HEK293 (cell line): ENCODE measurements around the gene TMEM138.

ENCODE experiments used
- BCL11A ChIP-seq: fragments of 450-650 bp; formaldehyde crosslinking; IDR thresholded peaks from 2 replicates; pipeline ENCODE4 v1.5.1; 2016; ENCODE audit warnings: low read depth, missing biosample characterization, missing genetic modification characterization
- TCF7L2 ChIP-seq: IDR thresholded peaks from 2 replicates; pipeline ENCODE4 v1.6.1; 2011; ENCODE audit warnings: low read depth, mild to moderate bottlenecking, inconsistent platforms, low read length, moderate library complexity, borderline replicate concordance
- ZBTB1 ChIP-seq: fragments of 450-650 bp; formaldehyde crosslinking; IDR thresholded peaks from 2 replicates; pipeline ENCODE4 v1.5.1; 2016; ENCODE audit warnings: missing biosample characterization, missing genetic modification characterization
- ZNF274 ChIP-seq, 2 experiments: fragments of 200-500 bp in 1 of 2; fragments of 450-650 bp in 1 of 2; sonication (Bioruptor generic) in 1 of 2; formaldehyde crosslinking in 1 of 2; IDR thresholded peaks; 2 replicates each; pipeline versions ENCODE4 v1.5.1 to v1.6.1; 2014 to 2016; ENCODE audit warnings: borderline replicate concordance in 1 of 2, inconsistent platforms in 1 of 2, low read length in 1 of 2, missing biosample characterization in 1 of 2, missing genetic modification characterization in 1 of 2
- ZNF510 ChIP-seq: fragments of 450-650 bp; formaldehyde crosslinking; IDR thresholded peaks from 2 replicates; pipeline ENCODE4 v1.5.1; 2018; ENCODE audit warnings: mild to moderate bottlenecking, missing genetic modification characterization, missing biosample characterization; ENCODE audit not compliant: insufficient replicate concordance
- ZNF621 ChIP-seq: fragments of 450-650 bp; formaldehyde crosslinking; IDR thresholded peaks from 2 replicates; pipeline ENCODE4 v1.5.1; 2017; ENCODE audit warnings: missing biosample characterization, missing genetic modification characterization
- ZNF626 ChIP-seq: fragments of 450-650 bp; sonication (Bioruptor Pico); formaldehyde crosslinking; IDR thresholded peaks from 2 replicates; pipeline ENCODE4 v1.5.1; 2018; ENCODE audit warnings: missing biosample characterization, missing genetic modification characterization, inconsistent platforms
- TF ChIP-seq, protein P1 (sequence below): fragments of 450-650 bp; formaldehyde crosslinking; IDR thresholded peaks from 2 replicates; pipeline ENCODE4 v1.5.1; 2016; ENCODE audit warnings: missing biosample characterization, missing genetic modification characterization
- TF ChIP-seq, protein P2 (sequence below): fragments of 450-650 bp; formaldehyde crosslinking; IDR thresholded peaks from 2 replicates; pipeline ENCODE4 v1.5.1; 2016; ENCODE audit warnings: missing biosample characterization, missing genetic modification characterization

DNA sequence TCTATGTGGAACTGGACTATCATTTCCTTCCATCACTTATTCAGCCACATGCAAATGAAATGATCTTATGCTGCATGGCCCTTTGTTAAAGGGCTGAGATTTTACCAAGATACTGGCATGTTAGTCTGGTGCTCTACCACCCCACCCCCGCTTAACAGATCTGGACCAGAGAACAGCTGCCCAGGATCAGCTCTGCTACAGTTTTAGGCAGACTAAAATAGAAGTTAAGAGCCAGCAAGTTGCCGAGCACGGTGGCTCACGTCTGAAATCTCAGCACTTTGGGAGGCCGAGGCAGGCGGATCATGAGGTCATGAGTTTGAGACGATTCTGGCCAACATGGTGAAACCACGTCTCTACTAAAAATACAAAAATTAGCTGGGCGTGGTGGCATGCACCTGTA lies 33.8 kb upstream of the TMEM138 start:
- TF ChIP-seq ZNF510 (no peak), ZBTB1 (tag by site-specific recombination) (no peak), TCF7L2 (no peak), BCL11A (tag by site-specific recombination) (no peak), ZNF621 (tag by site-specific recombination) (no peak), ZNF274 (IDR thresholded peaks at IDR 0.05; ENCODE audit: low read length) (no peak), ZNF274 (tag by site-specific recombination; IDR thresholded peaks at IDR 0.05; ENCODE audit: borderline replicate concordance) (no peak), ZNF626 (tag by site-specific recombination) (no peak)
- TF ChIP-seq, protein P1, sequence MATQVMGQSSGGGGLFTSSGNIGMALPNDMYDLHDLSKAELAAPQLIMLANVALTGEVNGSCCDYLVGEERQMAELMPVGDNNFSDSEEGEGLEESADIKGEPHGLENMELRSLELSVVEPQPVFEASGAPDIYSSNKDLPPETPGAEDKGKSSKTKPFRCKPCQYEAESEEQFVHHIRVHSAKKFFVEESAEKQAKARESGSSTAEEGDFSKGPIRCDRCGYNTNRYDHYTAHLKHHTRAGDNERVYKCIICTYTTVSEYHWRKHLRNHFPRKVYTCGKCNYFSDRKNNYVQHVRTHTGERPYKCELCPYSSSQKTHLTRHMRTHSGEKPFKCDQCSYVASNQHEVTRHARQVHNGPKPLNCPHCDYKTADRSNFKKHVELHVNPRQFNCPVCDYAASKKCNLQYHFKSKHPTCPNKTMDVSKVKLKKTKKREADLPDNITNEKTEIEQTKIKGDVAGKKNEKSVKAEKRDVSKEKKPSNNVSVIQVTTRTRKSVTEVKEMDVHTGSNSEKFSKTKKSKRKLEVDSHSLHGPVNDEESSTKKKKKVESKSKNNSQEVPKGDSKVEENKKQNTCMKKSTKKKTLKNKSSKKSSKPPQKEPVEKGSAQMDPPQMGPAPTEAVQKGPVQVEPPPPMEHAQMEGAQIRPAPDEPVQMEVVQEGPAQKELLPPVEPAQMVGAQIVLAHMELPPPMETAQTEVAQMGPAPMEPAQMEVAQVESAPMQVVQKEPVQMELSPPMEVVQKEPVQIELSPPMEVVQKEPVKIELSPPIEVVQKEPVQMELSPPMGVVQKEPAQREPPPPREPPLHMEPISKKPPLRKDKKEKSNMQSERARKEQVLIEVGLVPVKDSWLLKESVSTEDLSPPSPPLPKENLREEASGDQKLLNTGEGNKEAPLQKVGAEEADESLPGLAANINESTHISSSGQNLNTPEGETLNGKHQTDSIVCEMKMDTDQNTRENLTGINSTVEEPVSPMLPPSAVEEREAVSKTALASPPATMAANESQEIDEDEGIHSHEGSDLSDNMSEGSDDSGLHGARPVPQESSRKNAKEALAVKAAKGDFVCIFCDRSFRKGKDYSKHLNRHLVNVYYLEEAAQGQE = no peak
- TF ChIP-seq, protein P2, sequence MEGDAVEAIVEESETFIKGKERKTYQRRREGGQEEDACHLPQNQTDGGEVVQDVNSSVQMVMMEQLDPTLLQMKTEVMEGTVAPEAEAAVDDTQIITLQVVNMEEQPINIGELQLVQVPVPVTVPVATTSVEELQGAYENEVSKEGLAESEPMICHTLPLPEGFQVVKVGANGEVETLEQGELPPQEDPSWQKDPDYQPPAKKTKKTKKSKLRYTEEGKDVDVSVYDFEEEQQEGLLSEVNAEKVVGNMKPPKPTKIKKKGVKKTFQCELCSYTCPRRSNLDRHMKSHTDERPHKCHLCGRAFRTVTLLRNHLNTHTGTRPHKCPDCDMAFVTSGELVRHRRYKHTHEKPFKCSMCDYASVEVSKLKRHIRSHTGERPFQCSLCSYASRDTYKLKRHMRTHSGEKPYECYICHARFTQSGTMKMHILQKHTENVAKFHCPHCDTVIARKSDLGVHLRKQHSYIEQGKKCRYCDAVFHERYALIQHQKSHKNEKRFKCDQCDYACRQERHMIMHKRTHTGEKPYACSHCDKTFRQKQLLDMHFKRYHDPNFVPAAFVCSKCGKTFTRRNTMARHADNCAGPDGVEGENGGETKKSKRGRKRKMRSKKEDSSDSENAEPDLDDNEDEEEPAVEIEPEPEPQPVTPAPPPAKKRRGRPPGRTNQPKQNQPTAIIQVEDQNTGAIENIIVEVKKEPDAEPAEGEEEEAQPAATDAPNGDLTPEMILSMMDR = no peak
